22Rv1 (cell line): ENCODE data around the gene UBE2C.

ENCODE experiments used
- ZFX ChIP-seq: fragments of 450-650 bp; IDR thresholded peaks from 2 replicates; pipeline ENCODE4 v1.6.1; 2017; ENCODE audit warnings: antibody characterized with exemption, borderline replicate concordance
- TF ChIP-seq, protein P1 (sequence below): fragments of 450-650 bp; IDR thresholded peaks from 2 replicates; pipeline ENCODE4 v1.5.1; 2017; ENCODE audit warnings: mild to moderate bottlenecking

DNA sequence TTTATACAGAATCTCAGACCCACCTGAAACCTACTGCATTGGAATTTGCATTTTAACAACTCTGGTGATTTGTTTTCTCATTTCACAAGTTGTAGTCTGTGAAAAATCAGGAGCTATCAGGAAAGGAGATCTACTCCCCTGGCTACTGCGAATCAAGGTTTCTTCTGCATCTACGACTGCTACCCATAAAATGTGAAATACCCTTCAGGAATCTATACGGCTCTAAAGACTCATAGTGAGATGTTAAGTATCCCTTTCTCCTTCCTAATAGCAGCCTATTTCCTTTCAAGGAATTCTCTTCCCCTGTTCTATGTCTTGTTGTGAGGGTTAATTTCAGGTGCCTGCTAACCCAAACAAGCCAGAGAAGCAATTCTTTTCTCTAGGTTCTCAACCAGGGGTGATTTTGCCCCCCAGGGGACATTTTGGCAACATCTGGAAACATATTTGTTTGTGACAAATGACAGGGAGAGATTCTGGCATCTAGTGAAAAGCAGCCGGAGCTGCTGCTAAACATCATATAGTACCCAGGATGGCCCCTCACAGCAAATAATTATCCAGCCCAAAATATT is 47.1 kb upstream of the UBE2C start:
- TF ChIP-seq, protein P1, sequence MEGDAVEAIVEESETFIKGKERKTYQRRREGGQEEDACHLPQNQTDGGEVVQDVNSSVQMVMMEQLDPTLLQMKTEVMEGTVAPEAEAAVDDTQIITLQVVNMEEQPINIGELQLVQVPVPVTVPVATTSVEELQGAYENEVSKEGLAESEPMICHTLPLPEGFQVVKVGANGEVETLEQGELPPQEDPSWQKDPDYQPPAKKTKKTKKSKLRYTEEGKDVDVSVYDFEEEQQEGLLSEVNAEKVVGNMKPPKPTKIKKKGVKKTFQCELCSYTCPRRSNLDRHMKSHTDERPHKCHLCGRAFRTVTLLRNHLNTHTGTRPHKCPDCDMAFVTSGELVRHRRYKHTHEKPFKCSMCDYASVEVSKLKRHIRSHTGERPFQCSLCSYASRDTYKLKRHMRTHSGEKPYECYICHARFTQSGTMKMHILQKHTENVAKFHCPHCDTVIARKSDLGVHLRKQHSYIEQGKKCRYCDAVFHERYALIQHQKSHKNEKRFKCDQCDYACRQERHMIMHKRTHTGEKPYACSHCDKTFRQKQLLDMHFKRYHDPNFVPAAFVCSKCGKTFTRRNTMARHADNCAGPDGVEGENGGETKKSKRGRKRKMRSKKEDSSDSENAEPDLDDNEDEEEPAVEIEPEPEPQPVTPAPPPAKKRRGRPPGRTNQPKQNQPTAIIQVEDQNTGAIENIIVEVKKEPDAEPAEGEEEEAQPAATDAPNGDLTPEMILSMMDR: no peak
- no peak for TF ChIP-seq ZFX
